Activated B cell treated with CpG ODN at 0.5 μM for 24 hours (primary cell): ENCODE results near the gene MYBPC1. TPM values are rescaled to one million over a fixed set of nuclear protein-coding genes. Genes with fewer than 3 reads are reported as not detected.
"Not testable (repeated sequence)": the region's sequence is repeated elsewhere in the genome, so short reads cannot be mapped to it uniquely, and the experiment has no call there.

Source experiments
- ATAC-seq: fragments of 200-7000 bp; cut with Tn5 transposase; one replicate; pipeline ENCODE4 v1.10.0; 2021; ENCODE audit warnings: low read depth, mild to moderate bottlenecking, moderate library complexity
- CTCF ChIA-PET: fragments of 350-600 bp; sonication (Branson Sonifier 250); formaldehyde crosslinking; loops from one replicate; lab custom pipeline; 2021; ENCODE audit warnings: antibody characterized with exemption; lab: Charles Lee
- POLR2A ChIA-PET: fragments of 350-600 bp; sonication (Branson Sonifier 250); formaldehyde crosslinking; loops from one replicate; lab custom pipeline; 2021; ENCODE audit warnings: antibody characterized with exemption; lab: Charles Lee
- DNase-seq: peaks from one replicate; pipeline ENCODE4 v3.0.0; 2022
- H3K27ac Mint-ChIP-seq: one replicate; pipeline ENCODE4 v1.8.0; 2020; ENCODE audit warnings: mixed read lengths
- H3K27me3 Mint-ChIP-seq: one replicate; pipeline ENCODE4 v1.8.0; 2021; ENCODE audit warnings: mixed read lengths
- H3K36me3 Mint-ChIP-seq: one replicate; pipeline ENCODE4 v1.8.0; 2021; ENCODE audit warnings: low read depth, mixed read lengths
- H3K4me1 Mint-ChIP-seq: one replicate; pipeline ENCODE4 v1.8.0; 2021; ENCODE audit warnings: mixed read lengths
- H3K4me3 Mint-ChIP-seq: one replicate; pipeline ENCODE4 v1.8.0; 2020; ENCODE audit warnings: mild to moderate bottlenecking, mixed read lengths
- H3K9me3 Mint-ChIP-seq: one replicate; pipeline ENCODE4 v1.8.0; 2020; ENCODE audit warnings: mixed read lengths
- CTCF ChIP-seq: fragments of 200-600 bp; IDR thresholded peaks from one replicate; pipeline ENCODE4 v1.8.0; 2022; ENCODE audit warnings: antibody characterized with exemption, mild to moderate bottlenecking
- intact Hi-C: fragments of 100-400 bp; cut with micrococcal nuclease; formaldehyde crosslinking; loops from one replicate; pipeline ENCODE4 v1.15.1; 2024
- total RNA-seq: library from RNA; stranded (reverse); gene quantifications from 2 replicates; pipeline ENCODE4 v1.2.3, GENCODE V29; 2022

Gene MYBPC1
- total RNA-seq, 1 donor from 2014 or later: not detected

GRCh38 chr12:101733166-101733565 is 138.4 kb downstream of the MYBPC1 start:
- H3K27me3 Mint-ChIP-seq: no peaks in the 10 kb centered on the region
- H3K4me3 Mint-ChIP-seq: no peak overlapping the region
- intact Hi-C loops: no loop called here

GRCh38 chr12:101734482-101734881 is 139.7 kb downstream of the MYBPC1 start:
- H3K27ac Mint-ChIP-seq, DNase-seq, intact Hi-C loops, CTCF ChIA-PET, ATAC-seq, H3K9me3 Mint-ChIP-seq, H3K27me3 Mint-ChIP-seq, H3K4me3 Mint-ChIP-seq: not testable (repeated sequence)
- H3K36me3 Mint-ChIP-seq: peaks cover 50% of the 10 kb centered on the region
- POLR2A ChIA-PET: interaction anchor here (1.4 kb wide), 1 partner anchor 36 kb away, joined by 5 read pairs; the partner anchor contains the start of gene CHPT1
- H3K4me1 Mint-ChIP-seq: peaks cover 16% of the 10 kb centered on the region

More at GRCh38 chr12:101733166-101733565, 138.4 kb downstream of the MYBPC1 start:
- no peak for DNase-seq
- peaks cover 4% of the 10 kb centered on the region for H3K9me3 Mint-ChIP-seq
- POLR2A ChIA-PET: interaction anchor here (1.2 to 1.4 kb wide), 2 partner anchors 11 to 35 kb away, joined by 5 read pairs; partner anchors contain the start of gene CHPT1
- H3K27ac Mint-ChIP-seq: no peak overlapping the region
- CTCF ChIA-PET: no interaction called here
- no peak for TF ChIP-seq CTCF
- peaks cover 16% of the 10 kb centered on the region for H3K4me1 Mint-ChIP-seq
- peaks cover 49% of the 10 kb centered on the region for H3K36me3 Mint-ChIP-seq
- no peak for ATAC-seq

Other genes starting within 250 kb of the MYBPC1 start
- 45.4 and 49.5 TPM in 2 replicates for gene ARL1, start 187.2 kb upstream of the MYBPC1 start, total RNA-seq
- gene SPIC, start 119.6 kb upstream of the MYBPC1 start, total RNA-seq: 0.27 and 0.37 TPM in 2 replicates
- 36.8 and 42.7 TPM in 2 replicates for gene CHPT1, start 102.7 kb downstream of the MYBPC1 start, total RNA-seq
- 0.17 and 0.49 TPM in 2 replicates for gene SYCP3, start 144.5 kb downstream of the MYBPC1 start, total RNA-seq
- 41.8 and 42.8 TPM in 2 replicates for gene GNPTAB, start 236.0 kb downstream of the MYBPC1 start, total RNA-seq